RWPE2 (cell line): ENCODE measurements around the gene CTNNBIP1.
A peak's percentile ranks its signal among the peaks of the same experiment; 100 is the strongest.

Experiments
- ATAC-seq: fragments of 200-7000 bp; cut with Tn5 transposase; 3 replicates; pipeline ENCODE4 v1.9.1; 2021; ENCODE audit warnings: low read depth
- DNase-seq: peaks from one replicate; pipeline ENCODE4 v3.0.0-alpha.2; 2020; ENCODE audit warnings: low spot score
- H3K27ac ChIP-seq: fragments of 450-650 bp; 2 replicates; pipeline ENCODE4 v1.5.1; 2017; ENCODE audit warnings: mild to moderate bottlenecking; ENCODE audit not compliant: poor library complexity, severe bottlenecking
- H3K27me3 ChIP-seq: fragments of 250-450 bp; sonication (Bioruptor Pico); 2 replicates; pipeline ENCODE4 v1.5.1; 2021; ENCODE audit warnings: mild to moderate bottlenecking, moderate library complexity; ENCODE audit not compliant: insufficient read depth, poor library complexity, severe bottlenecking
- H3K36me3 ChIP-seq: fragments of 250-450 bp; sonication (Bioruptor Pico); 2 replicates; pipeline ENCODE4 v1.5.1; 2020; ENCODE audit warnings: low read depth, mild to moderate bottlenecking, moderate library complexity
- H3K4me1 ChIP-seq: fragments of 250-450 bp; sonication (Bioruptor Pico); 2 replicates; pipeline ENCODE4 v1.5.1; 2021; ENCODE audit warnings: mild to moderate bottlenecking, moderate library complexity; ENCODE audit not compliant: insufficient read depth, poor library complexity, severe bottlenecking
- H3K4me3 ChIP-seq: fragments of 250-450 bp; sonication (Bioruptor Pico); 2 replicates; pipeline ENCODE4 v1.5.1; 2021; ENCODE audit warnings: mild to moderate bottlenecking, moderate library complexity; ENCODE audit not compliant: severe bottlenecking
- H3K9me3 ChIP-seq: fragments of 250-450 bp; sonication (Bioruptor Pico); 2 replicates; pipeline ENCODE4 v1.5.1; 2021; ENCODE audit warnings: mild to moderate bottlenecking, moderate library complexity; ENCODE audit not compliant: severe bottlenecking
- CTCF ChIP-seq: fragments of 450-650 bp; IDR thresholded peaks from one replicate; pipeline ENCODE4 v1.5.1; 2017; ENCODE audit warnings: mild to moderate bottlenecking, moderate library complexity; ENCODE audit not compliant: poor library complexity, severe bottlenecking

The CTNNBIP1 gene

GRCh38 chr1:9892563-9893528 lies 17.2 kb downstream of the CTNNBIP1 start:
- TF ChIP-seq CTCF, result no peak
- H3K4me3 ChIP-seq, result no peak overlapping the region
- no peak for DNase-seq
- no peaks in the 10 kb centered on the region for H3K27me3 ChIP-seq
- H3K27ac ChIP-seq, result peak overlapping the region; percentile 97
- peaks cover 56% of the 10 kb centered on the region for H3K4me1 ChIP-seq
- no peaks in the 10 kb centered on the region for H3K9me3 ChIP-seq
- H3K36me3 ChIP-seq, result peaks cover 8% of the 10 kb centered on the region; the same call in 1 of the 2 replicates
- peak; percentile 57 for ATAC-seq

GRCh38 chr1:9891207-9891606 lies 18.9 kb downstream of the CTNNBIP1 start:
- Histone ChIP-seq H3K9me3 (no peaks in the 10 kb centered on the region), H3K4me1 (peaks cover 56% of the 10 kb centered on the region), H3K4me3 (no peak overlapping the region), H3K27me3 (no peaks in the 10 kb centered on the region), H3K36me3 (peaks cover 19% of the 10 kb centered on the region), H3K27ac (peak overlapping the region; percentile 97)
- DNase-seq, result no peak
- peak; percentile 54 for ATAC-seq
- TF ChIP-seq CTCF, result no peak

GRCh38 chr1:9890224-9890731 lies 19.8 kb downstream of the CTNNBIP1 start:
- Histone ChIP-seq H3K36me3 (peaks cover 22% of the 10 kb centered on the region), H3K4me1 (peaks cover 56% of the 10 kb centered on the region), H3K27me3 (no peaks in the 10 kb centered on the region), H3K9me3 (no peaks in the 10 kb centered on the region), H3K27ac (peak overlapping the region; percentile 97), H3K4me3 (no peak overlapping the region)
- TF ChIP-seq CTCF, result no peak
- peak; percentile 95 for DNase-seq
- peak; percentile 89 for ATAC-seq

GRCh38 chr1:9889411-9889810 lies 20.7 kb downstream of the CTNNBIP1 start:
- Histone ChIP-seq H3K27me3 (no peaks in the 10 kb centered on the region), H3K4me3 (no peak overlapping the region), H3K4me1 (peaks cover 55% of the 10 kb centered on the region), H3K36me3 (peaks cover 22% of the 10 kb centered on the region), H3K27ac (peak overlapping the region; percentile 97), H3K9me3 (no peaks in the 10 kb centered on the region)
- ATAC-seq, result no peak
- no peak for TF ChIP-seq CTCF
- DNase-seq, result no peak
